GM12892 (cell line): Measurements from ENCODE around the gene FSIP1.

Experiments used
- DNase-seq: peaks from one replicate; pipeline ENCODE4 v3.0.0; 2011; ENCODE audit not compliant: insufficient read length
- FAIRE-seq: peaks from 2 replicates; lab custom pipeline; 2011; peaks lifted over from hg19 to GRCh38; lab: Jason Lieb, UNC
- POLR2A ChIP-seq: IDR thresholded peaks from 2 replicates; pipeline ENCODE4 v1.6.1; 2011; ENCODE audit warnings: low read depth, low read length, control low read depth
- POLR2AphosphoS5 ChIP-seq: IDR thresholded peaks from 2 replicates; pipeline ENCODE4 v1.6.1; 2011; ENCODE audit warnings: low read depth, low read length, control low read depth
- TAF1 ChIP-seq: IDR thresholded peaks from 2 replicates; pipeline ENCODE4 v1.6.1; 2011; ENCODE audit warnings: low read depth, mild to moderate bottlenecking, control low read depth, low read length, borderline replicate concordance

The FSIP1 gene

DNA sequence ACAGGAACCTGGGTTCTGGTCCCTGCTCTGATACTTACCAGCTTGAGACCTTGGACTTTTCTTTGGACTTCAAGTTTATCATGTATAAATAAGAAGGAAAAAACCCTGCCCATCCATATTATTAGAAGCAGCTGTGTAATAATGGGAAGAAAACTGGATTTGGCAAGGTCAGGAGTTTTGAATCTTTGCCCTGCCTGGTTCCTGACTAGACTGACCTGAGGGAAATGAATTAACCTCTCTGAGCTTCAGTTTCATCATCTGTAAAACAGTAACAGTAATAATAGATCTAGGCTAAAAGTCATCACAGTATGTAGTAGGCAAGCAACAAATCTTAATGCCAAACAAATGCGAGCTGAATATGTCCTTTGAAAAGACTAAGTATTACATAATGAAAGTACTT is 68.8 kb downstream of the FSIP1 start:
- TF ChIP-seq POLR2AphosphoS5 (no peak), TAF1 (no peak), POLR2A (no peak)
- DNase-seq (no peak), FAIRE-seq (no peak)

DNA sequence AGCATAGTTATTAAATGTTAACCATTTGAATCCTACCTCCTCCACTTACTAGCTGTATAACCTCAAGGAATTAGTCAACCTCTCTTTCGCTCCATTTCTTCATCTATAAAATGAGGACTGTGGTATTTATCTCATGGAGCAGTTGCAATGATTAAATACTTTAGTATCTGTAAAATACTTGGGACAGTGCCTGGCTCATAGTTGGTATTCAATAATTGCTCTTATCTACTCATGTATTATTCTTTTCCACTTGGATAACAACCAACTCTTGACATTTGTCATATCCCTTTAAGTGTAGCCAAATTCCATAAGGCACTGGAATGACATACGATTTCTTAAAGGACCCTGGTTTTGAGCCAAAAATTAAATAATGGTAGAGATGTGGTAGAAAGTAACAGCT is 72.0 kb downstream of the FSIP1 start:
- FAIRE-seq (no peak), DNase-seq (no peak)
- TF ChIP-seq POLR2AphosphoS5: no peak
- TF ChIP-seq POLR2A: no peak
- TF ChIP-seq TAF1: no peak

DNA sequence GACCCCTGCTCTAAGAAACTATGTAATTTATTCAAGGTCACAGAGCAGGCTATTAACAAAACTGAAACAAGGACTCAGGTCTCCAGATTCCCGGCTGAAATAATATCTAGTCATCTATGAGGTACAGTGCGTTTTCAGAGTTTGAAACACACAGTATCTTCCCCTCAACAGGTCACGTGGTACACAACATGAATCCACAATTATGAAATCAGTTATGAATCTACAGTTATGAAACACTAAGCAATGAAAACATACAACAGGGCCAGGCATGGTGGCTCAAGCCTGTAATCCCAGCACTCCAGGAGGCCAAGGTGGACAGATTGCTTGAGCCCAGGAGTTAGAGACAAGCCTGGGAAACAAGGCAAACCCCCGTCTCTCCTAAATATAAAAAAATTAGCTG is 72.7 kb downstream of the FSIP1 start:
- FAIRE-seq (no peak), DNase-seq (no peak)
- TF ChIP-seq POLR2AphosphoS5: no peak

DNA sequence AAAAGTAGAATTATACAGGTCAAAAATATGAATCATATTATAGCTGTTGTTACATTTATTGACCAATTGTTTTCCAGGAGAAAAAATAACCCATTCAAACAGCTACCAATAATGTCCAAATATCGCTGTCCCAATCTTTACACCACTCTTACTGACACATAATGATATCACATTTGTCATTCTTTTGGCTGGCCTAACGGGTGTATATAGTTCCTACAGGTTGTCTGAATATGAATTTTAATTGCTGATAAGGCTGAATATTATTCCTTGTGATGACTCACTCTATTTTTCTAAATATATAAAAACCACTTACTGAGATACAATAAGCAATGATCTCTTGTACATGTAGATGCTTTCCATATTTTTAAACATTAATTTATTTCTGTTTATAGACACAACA is 76.4 kb downstream of the FSIP1 start:
- DNase-seq (no peak), FAIRE-seq (no peak)
- no peak for TF ChIP-seq TAF1
- TF ChIP-seq POLR2AphosphoS5: no peak
- TF ChIP-seq POLR2A: no peak

DNA sequence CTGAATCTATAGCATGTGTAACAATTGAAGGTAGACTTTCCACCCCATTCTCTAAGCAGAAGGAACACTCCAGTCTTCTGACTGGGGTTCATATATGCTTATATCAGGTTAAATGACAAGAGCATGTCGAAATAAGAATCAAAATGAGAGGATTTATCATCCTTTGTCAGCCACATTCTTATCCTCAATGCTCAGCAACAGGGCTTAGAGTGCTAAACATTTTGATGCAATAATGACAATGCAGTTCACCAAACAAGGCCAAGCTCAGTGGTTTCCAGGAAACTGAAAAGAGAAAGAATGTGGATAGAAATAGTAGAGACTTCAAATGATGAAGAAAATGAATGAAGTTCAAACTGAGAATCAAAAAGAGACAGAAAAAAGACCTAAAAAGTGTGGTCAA is 78.0 kb downstream of the FSIP1 start:
- FAIRE-seq (no peak), DNase-seq (no peak)
- TF ChIP-seq TAF1: no peak
- TF ChIP-seq POLR2AphosphoS5: no peak
- TF ChIP-seq POLR2A: no peak

DNA sequence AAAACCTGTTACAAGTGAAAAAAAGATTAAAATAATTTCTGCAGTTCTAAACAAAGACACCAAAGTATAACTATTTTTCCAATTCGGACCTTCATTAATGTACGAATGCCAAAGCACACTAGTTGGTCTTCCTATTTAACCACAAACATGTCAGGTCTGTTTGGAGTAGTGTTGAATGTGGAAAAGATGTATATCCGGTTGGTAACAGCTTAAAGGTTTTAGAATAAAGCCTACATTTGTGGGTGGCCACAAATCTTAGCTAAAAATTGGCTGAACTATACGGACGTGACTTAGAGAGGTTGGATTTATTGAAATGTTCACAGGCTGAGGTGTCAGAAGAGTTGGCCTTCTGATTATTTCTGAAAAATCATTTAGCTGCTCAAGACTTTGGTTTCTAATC is 78.4 kb downstream of the FSIP1 start:
- DNase-seq (no peak), FAIRE-seq (no peak)
- TF ChIP-seq TAF1: no peak

DNA sequence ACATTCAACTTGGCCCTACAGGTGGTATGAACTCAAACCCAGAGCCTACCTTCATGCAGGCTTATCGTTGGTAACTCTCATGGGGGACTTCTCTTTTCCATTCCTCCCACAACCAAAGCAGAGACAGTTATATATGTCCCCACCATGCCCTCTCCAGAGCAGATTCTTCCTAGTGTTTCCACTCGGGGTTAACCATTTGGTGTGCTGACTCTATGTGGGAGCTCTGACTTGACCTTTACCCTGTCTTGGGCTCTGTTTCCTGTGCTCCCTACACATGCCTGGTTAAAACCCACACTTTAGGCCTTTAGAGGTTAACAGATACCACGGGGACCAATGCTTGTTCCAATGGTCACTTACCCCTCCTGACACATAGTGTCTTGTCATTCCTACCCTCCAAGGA is 80.7 kb downstream of the FSIP1 start:
- FAIRE-seq (peak; percentile 60), DNase-seq (no peak)
- TF ChIP-seq POLR2AphosphoS5 (no peak), TAF1 (no peak), POLR2A (no peak)

DNA sequence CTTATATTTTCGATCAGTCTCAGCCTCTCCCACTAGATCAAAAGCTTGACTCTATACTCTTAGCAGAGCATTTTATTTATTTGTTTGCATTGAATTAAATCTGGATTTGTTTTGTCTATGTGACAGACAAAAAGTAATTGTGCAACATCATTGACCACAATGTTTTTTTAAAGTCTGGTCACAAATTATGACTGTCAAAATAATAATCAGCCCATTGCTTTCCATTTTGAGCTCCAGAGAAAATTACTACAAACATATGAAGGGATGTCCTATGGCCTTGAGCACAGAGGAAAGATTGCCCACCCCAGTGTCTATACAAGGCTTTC is 82.3 kb downstream of the FSIP1 start:
- FAIRE-seq (no peak), DNase-seq (no peak)
- TF ChIP-seq TAF1 (no peak), POLR2A (no peak), POLR2AphosphoS5 (no peak)

DNA sequence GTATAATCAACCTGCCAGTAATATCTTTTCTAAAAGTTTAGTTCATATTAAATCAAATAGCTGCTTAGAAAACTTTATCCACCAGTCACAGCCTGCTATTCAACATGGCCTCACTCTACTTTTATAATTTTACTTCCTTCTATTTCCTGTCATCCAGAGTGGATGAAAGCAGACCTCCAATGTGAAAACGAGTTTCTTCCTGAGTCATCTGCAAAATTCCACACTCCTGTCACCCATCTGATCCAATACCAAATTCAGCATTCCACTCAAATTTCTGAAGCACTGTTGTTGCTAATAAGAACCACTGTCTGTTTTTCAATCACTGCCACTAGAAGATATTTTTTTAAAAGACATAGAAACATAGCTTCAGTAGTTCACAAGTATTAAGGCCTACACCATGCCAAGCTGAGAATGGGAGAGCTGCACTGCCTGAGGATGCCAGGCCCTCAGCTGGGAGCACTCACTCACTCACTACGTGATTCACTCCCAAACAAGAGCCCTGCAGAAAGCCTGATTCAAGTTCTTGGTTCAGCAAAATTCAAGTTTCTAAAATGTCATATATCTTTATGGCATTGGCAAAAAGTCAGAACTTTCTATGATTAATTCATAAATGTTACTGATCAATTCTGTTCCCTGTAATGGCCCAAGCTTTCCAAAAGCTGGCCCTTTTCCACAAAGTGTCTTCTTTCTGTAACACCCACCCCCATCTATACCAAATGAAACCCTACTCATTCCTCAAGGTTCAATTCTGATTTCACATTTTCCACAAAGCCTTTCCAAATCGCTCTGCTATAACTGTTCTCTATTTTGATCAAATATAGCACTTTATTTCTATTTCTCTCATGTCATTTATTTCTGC is 82.9 kb downstream of the FSIP1 start:
- DNase-seq (no peak), FAIRE-seq (no peak)
- no peak for TF ChIP-seq POLR2AphosphoS5

DNA sequence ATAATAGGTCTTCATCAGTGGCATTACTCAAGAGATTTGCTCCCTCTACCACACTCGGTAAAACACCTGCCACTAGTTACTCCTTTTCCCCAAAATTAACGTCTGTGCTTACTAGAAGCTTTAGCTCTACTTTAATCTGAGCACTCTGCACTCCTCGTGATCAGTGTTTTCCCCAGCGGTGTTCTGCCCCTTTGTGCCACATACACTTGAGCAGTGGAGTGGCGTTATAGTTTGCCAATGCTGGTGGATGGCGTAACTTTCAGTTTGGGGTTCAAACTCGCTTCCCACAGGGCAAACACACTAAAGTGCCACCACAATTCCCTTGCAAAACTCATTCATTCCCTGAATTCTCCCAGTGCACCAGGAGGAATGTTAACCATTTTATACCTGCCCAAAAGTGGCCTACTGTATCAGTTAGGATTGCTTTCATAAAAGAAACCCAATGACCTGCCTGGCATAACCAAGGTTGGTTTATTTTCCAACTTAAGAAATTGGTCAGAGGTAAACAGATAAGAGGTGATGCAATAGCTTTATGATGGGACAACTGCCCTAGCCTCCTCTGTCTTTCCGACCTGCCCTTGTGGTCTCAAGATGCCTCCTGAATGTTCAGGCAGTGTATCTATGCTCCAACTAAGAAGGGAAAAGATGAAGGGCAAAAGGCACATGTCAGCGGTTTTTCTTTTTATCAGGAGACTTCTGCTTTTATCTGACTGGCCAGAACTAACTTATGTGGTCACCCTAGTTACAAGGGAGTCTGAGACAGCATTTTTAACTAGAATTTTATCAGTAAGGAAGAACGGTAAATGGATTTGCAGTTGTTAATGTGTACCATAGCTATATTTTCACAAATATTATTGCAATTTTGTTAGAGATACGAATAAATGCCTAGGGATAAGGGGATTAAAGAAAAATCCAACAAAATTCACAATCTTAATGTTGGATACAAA is 83.9 kb downstream of the FSIP1 start:
- no peak for DNase-seq
- FAIRE-seq: peak; percentile 58
- TF ChIP-seq POLR2AphosphoS5 (no peak), POLR2A (no peak), TAF1 (no peak)

DNA sequence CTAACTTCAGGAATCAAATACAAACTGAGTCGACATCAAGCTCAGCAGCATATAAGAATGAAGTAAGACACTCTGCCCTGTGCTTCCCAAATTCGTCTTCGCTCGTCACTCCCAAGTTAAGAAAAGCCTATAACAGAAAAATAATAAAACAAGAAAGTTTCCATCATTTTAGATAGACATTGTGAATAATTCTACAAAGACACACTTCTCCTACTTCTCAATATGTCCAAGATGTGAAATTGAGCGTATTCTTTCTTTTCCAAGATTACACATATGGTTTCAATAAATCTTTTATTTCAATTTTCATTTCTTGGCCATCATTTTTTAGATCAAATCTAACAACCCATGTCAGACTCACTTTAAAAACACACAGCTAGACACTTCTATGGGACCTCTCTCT is 85.1 kb downstream of the FSIP1 start:
- FAIRE-seq: no peak
- no peak for DNase-seq
- TF ChIP-seq POLR2A (no peak), TAF1 (no peak), POLR2AphosphoS5 (no peak)

DNA sequence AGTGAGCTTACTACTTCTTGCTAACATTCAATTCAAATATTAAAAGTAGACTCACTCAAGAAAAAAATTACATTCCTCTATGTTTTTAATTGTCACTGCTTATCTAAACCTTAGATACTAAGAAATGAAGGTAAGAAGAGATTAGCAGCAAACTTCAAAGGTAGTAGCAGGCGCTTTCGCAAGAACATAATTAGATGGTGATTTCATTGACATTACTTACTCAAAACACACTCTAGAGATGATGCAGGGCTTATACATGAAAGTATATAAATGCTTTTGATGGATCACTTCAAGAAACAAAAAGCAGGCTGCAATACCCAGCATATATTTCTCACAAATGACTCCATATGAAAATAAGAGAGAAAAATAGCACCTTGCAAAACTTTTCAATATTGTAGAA is 86.8 kb downstream of the FSIP1 start:
- FAIRE-seq (no peak), DNase-seq (no peak)
- no peak for TF ChIP-seq TAF1
